ENCODE measurements around the gene TSACC.

The TSACC gene
- 0 to 1.3 (median 0.29) reads per million in 9 experiments for total RNA-seq

GRCh38 chr1:156338180-156338976, at the start of gene TSACC, which contains the start of gene CCT3:
Gene TSACC (plus strand): TSS chr1:156338526. CDS start chr1:156339758, 1,232 bp downstream.
Gene CCT3 (minus strand): TSS chr1:156338292. CDS start chr1:156338184, 108 bp downstream.
- Mint-ChIP-seq H3K4me3 (peak within 1 kb of the TSS; percentile 93 to 95), H3K27ac (peak within 1 kb of the TSS; percentile 90 to 93), H3K36me3 (ENCODE audit: insufficient read depth) (peaks cover 28% of the 10 kb centered on the region), H3K4me1 (ENCODE audit: low read depth in 2 of 2) (peaks cover 28 to 30% of the 10 kb centered on the region in 2 donors), H3K9me3 (no peaks in the 10 kb centered on the region), H3K27me3 (no peaks in the 10 kb centered on the region)
- peak; percentile 99 to 100 (median 99) for DNase-seq
- ATAC-seq (replicated peaks), result peak; percentile 91

- H3K4me1 Mint-ChIP-seq (ENCODE audit: low read depth in 2 of 2), result peaks cover 5 to 11% of the 10 kb centered on the region in 2 donors
- H3K4me3 Mint-ChIP-seq, result no peak overlapping the region
- H3K36me3 Mint-ChIP-seq (ENCODE audit: insufficient read depth), result peaks cover 19% of the 10 kb centered on the region
- no peak for DNase-seq
- no peak overlapping the region for H3K27ac Mint-ChIP-seq
- H3K27me3 Mint-ChIP-seq, result no peaks in the 10 kb centered on the region
- H3K9me3 Mint-ChIP-seq, result no peaks in the 10 kb centered on the region
- no peak for ATAC-seq (replicated peaks)
Observed at GRCh38 chr1:156289857-156290256, 48.5 kb upstream of the TSACC start.

- Mint-ChIP-seq H3K9me3 (no peaks in the 10 kb centered on the region), H3K4me3 (no peak overlapping the region), H3K36me3 (ENCODE audit: insufficient read depth) (peaks cover 15% of the 10 kb centered on the region), H3K27ac (peak overlapping the region in 1 of 2 donors; percentile 17), H3K27me3 (no peaks in the 10 kb centered on the region), H3K4me1 (ENCODE audit: low read depth in 2 of 2) (peaks cover 12 to 16% of the 10 kb centered on the region in 2 donors)
- DNase-seq (no peak), ATAC-seq (replicated peaks) (peak; percentile 40)
Observed at GRCh38 chr1:156291226-156292061, 46.9 kb upstream of the TSACC start.

- ATAC-seq (replicated peaks) (no peak), DNase-seq (no peak)
- H3K4me1 Mint-ChIP-seq (ENCODE audit: low read depth in 2 of 2), result peaks cover 12 to 16% of the 10 kb centered on the region in 2 donors
- peak overlapping the region in 1 of 2 donors; percentile 28 for H3K27ac Mint-ChIP-seq
- H3K4me3 Mint-ChIP-seq, result no peak overlapping the region
- peaks cover 13% of the 10 kb centered on the region for H3K36me3 Mint-ChIP-seq (ENCODE audit: insufficient read depth)
- H3K27me3 Mint-ChIP-seq, result no peaks in the 10 kb centered on the region
- H3K9me3 Mint-ChIP-seq, result no peaks in the 10 kb centered on the region
Observed at GRCh38 chr1:156293098-156293434, 45.3 kb upstream of the TSACC start.

- no peak for ATAC-seq (replicated peaks)
- Mint-ChIP-seq H3K4me1 (ENCODE audit: low read depth in 2 of 2) (peaks cover 12 to 16% of the 10 kb centered on the region in 2 donors), H3K27me3 (no peaks in the 10 kb centered on the region), H3K27ac (no peak overlapping the region), H3K9me3 (no peaks in the 10 kb centered on the region), H3K4me3 (peak overlapping the region in 1 of 2 donors; percentile 93), H3K36me3 (ENCODE audit: insufficient read depth) (peaks cover 8% of the 10 kb centered on the region)
- DNase-seq, result no peak
Observed at GRCh38 chr1:156293895-156294294, 44.4 kb upstream of the TSACC start.

GRCh38 chr1:156295391-156295947, 42.9 kb upstream of the TSACC start, which contains the start of gene GLMP:
Gene GLMP (minus strand): TSS chr1:156295679. CDS start chr1:156295645, 34 bp downstream.
- Mint-ChIP-seq H3K27ac (peak within 1 kb of the TSS; percentile 93 to 95), H3K4me3 (peak within 1 kb of the TSS; percentile 90 to 93), H3K27me3 (no peaks in the 10 kb centered on the region), H3K36me3 (ENCODE audit: insufficient read depth) (peaks cover 7% of the 10 kb centered on the region), H3K9me3 (no peaks in the 10 kb centered on the region), H3K4me1 (ENCODE audit: low read depth in 2 of 2) (peaks cover 12 to 16% of the 10 kb centered on the region in 2 donors)
- DNase-seq (peak; percentile 26 to 31 (median 29)), ATAC-seq (replicated peaks) (peak; percentile 95)

- Mint-ChIP-seq H3K27me3 (no peaks in the 10 kb centered on the region), H3K4me3 (no peak within 1 kb of the TSS), H3K9me3 (no peaks in the 10 kb centered on the region), H3K27ac (no peak within 1 kb of the TSS), H3K4me1 (ENCODE audit: low read depth in 2 of 2) (peaks cover 12% of the 10 kb centered on the region in 2 donors), H3K36me3 (ENCODE audit: insufficient read depth) (peaks cover 7% of the 10 kb centered on the region)
- ATAC-seq (replicated peaks), result no peak
- DNase-seq, result no peak
Observed at GRCh38 chr1:156298852-156299357, 39.4 kb upstream of the TSACC start, which contains the start of gene VHLL. Gene VHLL (minus strand): TSS chr1:156299307. CDS start chr1:156299189, 118 bp downstream.

GRCh38 chr1:156303241-156303640, 35.1 kb upstream of the TSACC start:
- peaks cover 32% of the 10 kb centered on the region for H3K36me3 Mint-ChIP-seq (ENCODE audit: insufficient read depth)
- H3K9me3 Mint-ChIP-seq, result no peaks in the 10 kb centered on the region
- DNase-seq, result no peak
- no peaks in the 10 kb centered on the region for H3K4me1 Mint-ChIP-seq (ENCODE audit: low read depth in 2 of 2)
- ATAC-seq (replicated peaks), result no peak
- H3K4me3 Mint-ChIP-seq, result no peak overlapping the region
- H3K27ac Mint-ChIP-seq, result no peak overlapping the region
- no peaks in the 10 kb centered on the region for H3K27me3 Mint-ChIP-seq

GRCh38 chr1:156305215-156305614, 33.1 kb upstream of the TSACC start:
- peaks cover 46% of the 10 kb centered on the region for H3K36me3 Mint-ChIP-seq (ENCODE audit: insufficient read depth)
- H3K4me3 Mint-ChIP-seq, result no peak overlapping the region
- no peaks in the 10 kb centered on the region for H3K27me3 Mint-ChIP-seq
- no peak for ATAC-seq (replicated peaks)
- H3K4me1 Mint-ChIP-seq (ENCODE audit: low read depth in 2 of 2), result no peaks in the 10 kb centered on the region
- no peak overlapping the region for H3K27ac Mint-ChIP-seq
- DNase-seq, result no peak
- H3K9me3 Mint-ChIP-seq, result no peaks in the 10 kb centered on the region

GRCh38 chr1:156308078-156308477, 30.2 kb upstream of the TSACC start:
- Mint-ChIP-seq H3K4me1 (ENCODE audit: low read depth in 2 of 2) (no peaks in the 10 kb centered on the region), H3K4me3 (no peak overlapping the region), H3K36me3 (ENCODE audit: insufficient read depth) (peaks cover 62% of the 10 kb centered on the region), H3K9me3 (no peaks in the 10 kb centered on the region), H3K27me3 (no peaks in the 10 kb centered on the region), H3K27ac (no peak overlapping the region)
- DNase-seq, result no peak
- ATAC-seq (replicated peaks), result no peak

- no peaks in the 10 kb centered on the region for H3K9me3 Mint-ChIP-seq
- H3K4me3 Mint-ChIP-seq, result no peak overlapping the region
- no peak overlapping the region for H3K27ac Mint-ChIP-seq
- peaks cover 69% of the 10 kb centered on the region for H3K36me3 Mint-ChIP-seq (ENCODE audit: insufficient read depth)
- H3K27me3 Mint-ChIP-seq, result no peaks in the 10 kb centered on the region
- ATAC-seq (replicated peaks) (no peak), DNase-seq (no peak)
- H3K4me1 Mint-ChIP-seq (ENCODE audit: low read depth in 2 of 2), result no peaks in the 10 kb centered on the region
Observed at GRCh38 chr1:156310962-156311361, 27.4 kb upstream of the TSACC start.

- DNase-seq, result no peak
- Mint-ChIP-seq H3K27me3 (no peaks in the 10 kb centered on the region), H3K4me1 (ENCODE audit: low read depth in 2 of 2) (no peaks in the 10 kb centered on the region), H3K36me3 (ENCODE audit: insufficient read depth) (peaks cover 84% of the 10 kb centered on the region), H3K27ac (no peak overlapping the region), H3K4me3 (no peak overlapping the region), H3K9me3 (no peaks in the 10 kb centered on the region)
- no peak for ATAC-seq (replicated peaks)
Observed at GRCh38 chr1:156316909-156317308, 21.4 kb upstream of the TSACC start.

- ATAC-seq (replicated peaks) (no peak), DNase-seq (peak in 2 of 3 experiments; percentile 17)
- no peak overlapping the region for H3K27ac Mint-ChIP-seq
- H3K4me1 Mint-ChIP-seq (ENCODE audit: low read depth in 2 of 2), result no peaks in the 10 kb centered on the region
- H3K9me3 Mint-ChIP-seq, result no peaks in the 10 kb centered on the region
- H3K27me3 Mint-ChIP-seq, result no peaks in the 10 kb centered on the region
- H3K36me3 Mint-ChIP-seq (ENCODE audit: insufficient read depth), result peaks cover 89% of the 10 kb centered on the region
- no peak overlapping the region for H3K4me3 Mint-ChIP-seq
Observed at GRCh38 chr1:156319664-156320063, 18.7 kb upstream of the TSACC start.

Measured in effector memory CD8-positive, alpha-beta T cell (primary cell).